Stimulated activated CD8-positive, alpha-beta memory T cell treated with anti-CD3 and anti-CD28 coated beads, Interleukin-7, amount 100 ng/mL, for 48 hours (primary cell): ENCODE results near the gene CD302.
A peak's percentile ranks its signal among the peaks of the same experiment; 100 is the strongest.
"Not testable (repeated sequence)": the region's sequence is repeated elsewhere in the genome, so short reads cannot be mapped to it uniquely, and the experiment has no call there.

ENCODE experiments used
- DNase-seq, 2 donors: peaks; one replicate each; pipeline ENCODE4 v3.0.0-alpha.2; 2020; ENCODE audit warnings: low read depth in 1 of 2; ENCODE audit errors: extremely low read depth in 1 of 2

CD302 gene, protein sequence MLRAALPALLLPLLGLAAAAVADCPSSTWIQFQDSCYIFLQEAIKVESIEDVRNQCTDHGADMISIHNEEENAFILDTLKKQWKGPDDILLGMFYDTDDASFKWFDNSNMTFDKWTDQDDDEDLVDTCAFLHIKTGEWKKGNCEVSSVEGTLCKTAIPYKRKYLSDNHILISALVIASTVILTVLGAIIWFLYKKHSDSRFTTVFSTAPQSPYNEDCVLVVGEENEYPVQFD

DNA sequence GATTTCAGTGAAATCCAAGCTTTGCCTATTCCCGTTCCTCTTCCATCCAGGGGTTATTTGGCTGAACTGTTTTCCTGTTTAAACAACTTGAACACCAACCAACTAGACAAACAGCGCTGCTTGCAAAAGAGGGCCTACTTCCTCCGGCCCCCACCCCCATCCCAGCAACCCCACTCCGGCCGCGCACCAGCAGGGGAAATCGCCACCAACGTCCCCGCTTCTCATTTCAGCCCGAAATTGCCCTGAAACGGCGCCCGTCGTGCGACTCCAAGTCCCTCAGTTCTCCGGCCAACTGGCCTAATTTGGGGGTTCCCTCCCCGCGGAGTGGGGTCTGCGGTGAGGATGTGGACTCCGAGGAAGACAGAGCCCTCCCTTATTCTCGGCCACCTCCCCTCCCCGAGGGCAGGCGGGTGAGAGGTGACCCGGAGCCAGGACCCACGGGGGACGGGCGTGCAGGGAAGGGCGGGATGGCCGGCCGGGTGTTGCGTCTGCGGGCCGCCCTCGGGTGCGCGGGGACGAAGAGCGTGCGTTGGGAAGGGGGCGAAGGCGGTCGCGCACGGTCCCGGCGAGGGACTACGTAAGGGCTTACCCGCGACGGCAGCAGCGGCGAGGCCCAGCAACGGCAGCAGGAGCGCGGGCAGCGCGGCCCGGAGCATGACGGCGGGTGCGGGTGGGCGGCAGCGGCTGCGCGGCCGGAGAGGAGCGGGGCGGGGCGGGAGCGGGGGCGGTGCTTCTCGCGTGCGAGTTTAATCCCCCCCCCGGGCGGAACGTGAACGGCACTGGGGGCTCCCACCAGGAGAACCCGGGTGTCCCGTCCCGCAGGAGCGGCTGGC lies at the start of gene CD302:
Gene CD302, minus strand, starts transcription at position 666 of the 833 bp plus-strand sequence. Its CDS starts 10 bp downstream, at position 656.
- peak in 1 of 2 donors; percentile 9 for DNase-seq

DNA sequence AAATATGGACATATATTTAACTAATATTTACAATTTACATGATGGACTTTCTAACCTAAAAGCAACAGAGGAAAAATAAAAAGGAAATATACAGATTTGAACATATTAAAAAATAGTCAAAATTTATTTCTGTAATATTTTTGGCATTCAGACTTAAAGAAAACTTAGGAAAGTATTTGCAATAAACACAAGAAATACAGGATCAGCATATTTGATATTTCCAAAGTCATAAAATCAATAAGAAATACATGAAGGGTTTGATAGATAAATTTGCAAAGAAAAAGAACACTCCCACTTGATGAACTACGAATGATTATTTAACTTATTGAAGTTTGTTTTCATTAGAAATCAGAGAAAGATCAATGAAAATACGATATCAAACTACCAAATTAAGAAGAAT lies 48.6 kb upstream of the CD302 start:
- no peak for DNase-seq

DNA sequence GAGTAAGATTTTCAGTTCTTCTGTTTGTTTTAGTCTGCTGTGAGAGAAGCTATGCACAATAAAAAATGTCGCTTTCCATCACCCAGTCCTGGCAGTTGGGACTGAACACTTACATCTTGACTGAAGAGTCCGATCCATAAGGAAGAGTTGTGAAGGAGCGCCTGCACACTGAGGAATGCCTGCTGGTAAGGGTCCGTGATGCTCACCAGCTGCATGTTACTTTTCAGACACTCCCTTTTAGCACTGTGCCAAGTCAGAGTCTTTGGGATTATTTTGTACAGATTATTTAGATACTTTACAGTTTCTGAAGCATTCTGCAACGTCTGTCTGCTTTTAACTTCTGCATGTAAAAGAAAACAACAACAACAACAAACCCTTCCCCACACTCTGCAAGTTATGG lies 42.6 kb upstream of the CD302 start:
- no peak for DNase-seq

DNA sequence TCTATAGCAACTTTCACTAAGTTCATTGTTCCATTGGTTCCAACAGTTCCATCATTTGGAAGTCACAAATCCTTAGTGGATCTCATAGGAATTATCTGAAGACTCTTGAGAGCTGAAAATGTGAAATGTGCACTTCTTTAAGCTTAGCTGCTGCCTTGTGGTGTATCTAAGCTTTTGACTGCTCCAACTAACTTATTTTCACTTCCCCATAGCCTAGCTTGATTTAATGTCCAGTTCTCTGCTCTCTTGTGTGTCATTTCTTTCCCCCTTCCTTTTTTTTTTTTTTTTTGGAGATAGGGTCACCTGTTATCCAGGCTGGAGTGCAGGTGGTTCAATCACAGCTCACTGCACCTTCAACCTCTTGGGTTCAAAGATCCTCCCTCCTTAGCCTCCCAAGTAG lies 34.9 kb upstream of the CD302 start:
- DNase-seq = no peak

DNA sequence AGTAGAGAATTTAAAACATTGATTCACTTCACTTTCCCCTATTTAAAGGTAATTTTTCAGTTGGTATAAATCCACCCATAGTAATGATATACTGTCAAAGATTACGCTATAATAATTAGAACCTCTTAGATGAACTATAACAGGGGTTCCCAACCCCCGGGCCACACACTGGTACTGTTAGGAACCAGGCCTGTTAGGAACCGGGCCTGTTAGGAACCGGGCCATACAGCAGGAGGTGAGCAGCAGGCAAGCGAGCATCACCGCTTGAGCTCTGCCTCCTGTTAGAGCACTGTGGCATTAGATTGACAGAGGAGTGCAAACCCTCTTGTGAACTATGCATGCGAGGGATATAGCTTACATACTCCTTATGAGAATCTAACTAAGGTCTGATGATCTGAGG lies 34.0 kb upstream of the CD302 start:
- DNase-seq = no peak

DNA sequence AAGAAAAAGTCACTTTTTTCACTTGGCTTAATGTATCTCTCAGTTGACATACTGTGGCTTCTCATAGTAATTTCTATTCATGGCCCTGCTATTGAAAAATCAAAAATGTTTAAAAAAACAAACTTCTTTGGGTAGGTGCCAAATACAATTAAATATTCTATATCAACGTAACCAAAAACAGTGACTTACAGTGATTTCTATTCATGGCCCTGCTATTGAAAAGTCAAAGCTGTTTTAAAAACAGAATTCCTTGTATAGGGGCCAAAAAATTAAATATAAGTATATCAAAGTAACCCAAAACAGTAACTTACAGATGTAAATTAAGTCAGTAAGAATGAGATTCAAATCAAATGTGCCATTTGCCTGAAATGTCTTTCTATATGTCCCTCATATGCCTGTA lies 31.4 kb upstream of the CD302 start:
- no peak for DNase-seq

DNA sequence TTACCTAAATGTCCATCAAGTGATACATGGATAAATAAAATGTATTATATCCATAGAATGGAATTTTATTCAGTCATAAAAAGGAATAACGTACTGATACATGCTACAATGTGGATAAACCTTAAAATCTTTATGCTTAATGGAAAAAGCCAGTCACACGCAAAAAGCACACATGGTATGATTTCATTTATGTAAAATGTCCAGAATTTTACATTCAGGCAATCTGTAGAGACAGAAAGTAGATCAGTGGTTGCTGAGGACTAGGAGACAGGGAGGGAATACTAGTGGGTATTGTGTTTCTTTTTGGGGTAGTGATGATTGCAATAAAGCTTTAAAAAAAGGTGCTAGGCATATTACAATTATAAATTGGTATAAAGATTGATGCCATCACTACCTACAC lies 30.7 kb upstream of the CD302 start:
- no peak for DNase-seq

DNA sequence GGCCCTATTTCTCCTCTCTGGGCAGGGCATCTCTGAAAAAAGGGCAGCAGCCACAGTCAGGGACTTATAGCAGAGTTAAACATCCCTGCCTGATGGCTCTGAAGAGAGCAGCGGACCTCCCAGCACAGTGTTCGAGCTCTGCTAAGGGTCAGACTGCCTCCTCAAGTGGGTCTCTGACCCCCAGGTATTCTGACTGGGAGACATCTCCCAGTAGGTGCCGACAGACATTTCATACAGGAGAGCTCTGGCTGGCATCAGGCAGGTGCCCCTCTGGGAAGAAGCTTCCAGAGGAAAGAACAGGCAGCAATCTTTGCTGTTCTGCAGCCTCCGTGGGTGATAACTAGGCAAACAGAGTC lies 24.4 kb upstream of the CD302 start:
- not testable (repeated sequence) for DNase-seq

DNA sequence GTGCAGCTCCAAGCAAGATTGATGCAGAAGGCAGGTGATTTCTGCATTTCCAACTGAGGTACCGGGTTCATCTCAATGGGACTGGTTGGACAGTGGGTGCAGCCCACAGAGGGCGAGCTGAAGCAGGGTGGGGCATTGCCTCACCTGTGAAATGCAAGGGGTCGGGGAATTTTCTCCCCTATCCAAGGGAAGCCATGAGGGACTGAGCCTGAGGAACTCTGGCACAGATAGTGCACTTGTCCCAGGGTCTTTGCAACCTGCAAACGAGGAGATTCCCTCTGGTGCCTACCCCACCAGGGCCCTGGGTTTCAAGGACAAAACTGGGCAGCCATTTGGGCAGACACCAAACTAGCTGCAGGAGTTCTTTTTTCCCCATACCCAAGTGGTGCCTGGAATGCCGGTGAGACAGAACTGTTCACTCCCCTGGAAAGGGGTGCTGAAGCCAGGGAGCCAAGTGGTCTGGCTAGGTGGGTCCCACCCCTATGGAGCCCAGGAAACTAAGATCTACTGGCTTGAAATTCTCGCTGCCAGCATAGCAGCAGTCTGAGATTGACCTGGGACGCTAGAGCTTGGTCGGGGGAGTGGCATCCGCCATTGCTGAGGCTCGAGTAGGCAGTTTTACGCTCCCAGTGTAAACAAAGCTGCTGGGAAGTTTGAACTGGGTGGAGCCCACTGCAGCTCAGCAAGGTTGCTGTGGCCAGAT lies 23.9 kb upstream of the CD302 start:
- DNase-seq = not testable (repeated sequence)

DNA sequence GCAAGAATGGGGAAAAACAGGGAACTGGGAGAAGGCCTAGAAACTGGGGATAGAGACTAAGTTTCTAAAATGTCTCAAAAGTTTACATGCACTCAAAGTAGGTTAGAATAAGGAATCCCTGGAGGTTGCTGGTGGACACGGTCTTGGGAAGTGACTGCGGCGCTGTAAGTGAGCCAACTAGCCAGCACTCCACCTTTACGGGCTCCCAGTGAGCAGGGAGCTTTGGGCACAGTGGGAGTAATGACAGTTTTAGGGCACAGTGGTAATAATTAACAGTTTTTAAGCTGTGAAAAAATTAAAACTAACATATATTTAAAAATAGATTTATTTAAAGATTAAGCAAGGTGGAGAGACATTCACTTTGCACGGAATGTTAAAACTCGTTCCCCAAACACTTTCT lies 20.9 kb upstream of the CD302 start:
- no peak for DNase-seq

DNA sequence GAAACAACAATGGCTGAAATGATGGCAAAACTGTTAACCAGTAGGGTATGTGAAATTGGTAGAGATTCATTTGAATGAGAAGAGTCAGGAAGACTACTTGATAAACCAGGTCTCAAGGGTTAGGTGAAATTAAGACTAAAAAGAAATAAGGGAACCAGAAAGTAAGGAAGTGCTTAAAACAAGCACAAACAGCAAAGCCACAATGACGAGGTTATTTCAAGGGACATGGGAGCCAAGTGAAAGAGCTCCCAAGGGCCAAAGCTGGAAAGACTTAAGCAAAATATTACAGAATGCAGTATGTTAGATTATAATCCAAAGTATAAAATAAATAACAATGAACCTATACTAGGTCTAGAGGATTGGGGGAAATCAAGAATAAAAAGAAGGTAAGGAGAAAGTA lies 19.3 kb upstream of the CD302 start:
- no peak for DNase-seq

DNA sequence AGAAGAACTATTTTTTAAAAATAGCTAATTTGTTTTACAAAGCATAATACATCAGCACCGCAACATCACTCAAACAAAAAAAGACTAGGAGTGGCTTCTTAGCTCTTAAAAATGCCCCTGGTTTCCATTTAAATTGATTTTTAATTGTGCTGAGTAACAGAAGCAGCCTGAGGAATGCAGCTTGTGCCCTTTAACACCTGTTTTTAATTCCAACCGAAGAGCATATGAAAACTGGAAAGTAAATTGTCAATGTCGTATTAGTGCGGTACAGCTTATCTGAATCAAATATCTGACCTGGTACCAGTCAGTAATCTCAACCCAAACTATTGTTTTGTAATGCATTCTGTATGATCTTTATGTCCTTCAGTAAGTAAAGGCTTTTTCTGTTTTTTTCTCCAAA lies 13.2 kb upstream of the CD302 start:
- DNase-seq = no peak

DNA sequence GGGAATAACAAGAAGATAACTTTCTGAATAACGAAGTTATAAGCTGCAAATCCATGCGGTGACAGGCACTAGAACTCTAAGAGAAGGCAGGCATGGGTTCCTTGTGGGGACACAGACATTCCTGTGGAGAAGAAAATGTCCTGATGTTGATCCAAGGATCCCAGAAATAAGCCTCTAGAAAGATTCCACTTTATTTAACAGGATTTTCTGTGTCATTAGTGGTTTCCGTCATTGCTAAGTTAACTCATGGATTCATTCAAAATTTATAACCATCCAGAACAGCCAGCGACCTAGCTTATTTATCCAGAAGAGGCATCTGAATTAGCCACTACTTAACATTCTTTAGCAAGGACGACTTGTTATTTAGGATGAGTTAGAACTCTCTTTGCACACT lies 10.0 kb upstream of the CD302 start:
- DNase-seq = no peak

DNA sequence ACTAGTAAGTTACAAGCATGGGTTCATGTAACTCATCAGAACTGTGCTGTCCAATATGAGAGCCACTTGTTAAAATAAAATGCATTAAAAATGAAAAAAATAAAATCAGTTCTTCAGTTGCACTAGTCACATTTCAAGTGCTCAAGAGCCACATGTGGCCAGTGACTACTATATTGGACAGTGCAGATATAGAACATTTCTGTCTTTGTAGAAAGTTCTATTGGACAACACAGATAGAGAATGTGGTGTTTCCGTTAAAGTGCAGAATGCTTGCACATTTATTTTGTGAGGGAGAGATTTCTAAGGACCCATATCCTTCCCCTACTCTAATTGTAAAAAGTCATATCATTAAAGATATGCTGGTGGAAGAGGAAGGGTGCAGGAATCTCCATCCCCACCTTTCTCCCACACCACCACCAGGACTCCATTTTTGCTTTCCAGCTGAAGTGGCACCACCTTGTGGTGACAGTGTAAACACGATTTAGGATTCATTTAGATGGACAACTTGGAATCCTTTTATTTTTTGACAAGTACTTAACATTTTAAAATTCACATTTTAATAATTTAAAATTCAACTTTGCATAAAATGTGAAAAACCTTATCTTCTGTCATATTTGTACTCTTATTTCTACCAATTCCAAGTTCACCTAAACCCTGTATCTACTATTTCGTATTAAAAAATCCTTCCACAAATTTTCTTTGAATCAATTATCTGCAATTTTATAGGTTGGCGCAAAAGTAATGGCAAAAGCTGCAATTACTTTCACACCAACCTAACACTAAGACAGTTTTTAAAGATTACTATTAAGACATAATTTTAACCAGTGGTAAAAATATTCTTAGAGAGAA lies 9.4 kb upstream of the CD302 start:
- DNase-seq = no peak

DNA sequence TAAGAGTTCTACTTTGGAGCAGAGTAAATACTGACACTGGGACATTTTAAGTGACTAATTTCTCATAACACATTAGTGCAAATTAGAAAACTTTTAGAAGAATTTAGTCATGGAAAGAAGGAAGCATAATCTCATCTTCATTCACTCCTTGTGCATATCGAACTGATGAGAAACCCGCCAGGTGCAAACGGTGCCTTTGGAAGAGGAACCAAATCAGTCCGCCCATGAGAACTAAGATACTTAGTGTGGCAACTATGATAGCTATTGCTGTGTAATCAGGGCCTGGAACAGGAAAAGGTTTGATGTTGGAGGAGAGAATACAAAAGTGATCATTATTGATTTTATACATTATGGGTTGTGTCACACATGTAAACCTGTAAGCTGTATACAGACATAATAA lies 6.9 kb upstream of the CD302 start:
- DNase-seq = no peak

DNA sequence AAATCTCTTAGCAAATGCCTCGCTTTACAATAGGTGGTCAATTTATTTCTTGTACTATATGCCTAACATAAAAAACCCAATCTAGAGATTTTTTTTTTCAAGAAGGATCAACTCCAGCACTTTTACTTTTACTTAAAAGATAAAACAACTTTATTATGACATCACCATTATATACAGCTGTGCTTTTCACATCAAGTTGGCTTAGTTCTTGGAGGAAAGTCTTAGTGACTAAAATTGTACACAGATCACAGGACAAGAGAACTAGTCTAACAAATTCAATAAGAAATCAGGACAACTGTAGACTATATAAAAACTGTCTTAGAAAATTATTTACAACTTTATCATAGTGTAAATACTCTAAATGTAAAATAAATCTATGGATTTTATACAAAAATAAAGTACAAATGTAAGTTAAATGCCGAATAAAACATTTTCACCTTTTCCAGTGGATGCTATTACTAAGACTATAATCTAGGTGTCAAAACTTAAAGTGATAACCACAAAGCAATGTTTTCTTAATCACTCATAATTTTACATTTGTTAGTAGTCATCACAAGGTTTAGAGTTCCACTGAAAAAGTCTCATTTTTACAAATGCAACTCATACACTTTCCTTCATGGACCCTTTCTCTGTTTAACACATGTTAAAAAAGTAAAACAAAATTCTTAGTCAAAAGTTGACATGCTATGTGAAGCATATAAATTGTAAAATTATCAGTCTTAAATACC lies 5.4 kb upstream of the CD302 start:
- no peak for DNase-seq

DNA sequence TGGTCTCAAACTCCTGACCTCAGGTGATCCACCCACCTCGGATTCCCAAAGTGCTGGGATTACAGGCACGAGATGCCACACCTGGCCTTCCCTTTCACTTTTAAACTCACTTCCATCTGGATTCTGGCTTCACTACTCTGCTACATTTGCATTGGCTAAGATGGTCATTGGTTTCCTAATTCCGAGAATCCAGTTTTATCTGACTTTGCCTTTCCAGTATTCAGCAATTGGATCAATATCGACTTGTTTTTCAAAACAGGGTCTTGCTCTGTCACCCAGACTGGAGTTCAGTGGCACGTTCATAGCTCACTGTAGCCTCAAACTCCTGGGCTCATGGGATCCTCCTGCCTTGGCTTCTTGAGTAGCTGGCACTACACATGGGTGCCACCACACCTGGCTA lies 4.7 kb upstream of the CD302 start:
- no peak for DNase-seq

DNA sequence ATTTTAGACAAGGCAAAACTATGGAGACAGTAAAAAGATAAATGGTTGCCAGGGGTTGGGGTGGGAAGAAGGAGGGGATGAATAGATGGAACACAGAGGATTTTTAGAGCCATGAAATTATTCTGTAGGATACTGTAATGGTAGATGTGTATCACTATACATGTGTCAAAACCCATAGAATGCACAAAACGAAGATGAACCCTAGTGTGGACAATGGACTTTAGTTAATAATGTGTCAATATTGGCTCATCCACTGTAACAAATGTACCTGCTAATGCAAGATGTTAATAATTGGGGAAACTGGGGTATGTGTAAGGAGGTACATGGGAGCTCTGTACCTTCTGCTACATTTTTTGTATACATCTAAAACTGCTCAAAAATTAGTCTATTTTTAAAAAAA lies 1.8 kb upstream of the CD302 start:
- DNase-seq = no peak

DNA sequence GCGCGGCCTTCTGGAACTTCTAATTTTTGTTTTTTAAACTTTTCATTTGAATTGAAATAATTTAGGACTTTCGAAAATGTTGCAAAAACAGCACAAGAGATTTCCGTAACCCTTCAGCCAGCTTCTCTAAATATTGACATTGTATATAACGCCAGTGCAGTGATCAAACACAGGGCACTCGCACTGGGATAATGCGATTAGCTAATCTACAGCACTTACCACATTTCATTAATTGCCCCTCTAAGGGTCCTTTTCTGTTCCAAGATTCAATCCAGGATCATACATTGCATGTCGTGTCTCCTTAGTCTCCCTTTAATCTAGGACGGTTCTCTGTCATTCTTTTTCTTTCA lies 343 bp upstream of the CD302 start:
- no peak for DNase-seq

DNA sequence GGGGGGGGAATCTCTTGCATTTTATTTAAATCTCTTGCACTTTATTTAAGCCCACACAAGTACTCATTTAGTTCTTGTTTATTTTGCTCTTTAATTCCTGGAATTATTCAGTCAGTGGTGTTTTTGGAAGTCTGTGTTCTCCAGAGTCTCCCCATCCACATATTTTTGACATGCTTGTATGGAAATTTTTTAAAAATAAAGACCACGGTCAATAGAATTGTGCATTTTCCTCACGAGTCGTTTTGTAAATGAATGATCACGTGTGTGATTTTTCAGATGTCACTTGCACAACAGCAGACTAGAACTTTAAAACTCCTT lies 824 bp downstream of the CD302 start:
- no peak for DNase-seq
